Neural cell (in vitro differentiated cells): Measurements from ENCODE around the gene FLACC1. TPM values are rescaled to one million over a fixed set of nuclear protein-coding genes. Genes with fewer than 3 reads are reported as not detected.

Experiments used
- H2AFZ ChIP-seq: fragments of 200-600, 300-800 bp; sonication (generic), shearing (Covaris generic); 2 replicates; pipeline ENCODE4 v1.6.0; 2014; ENCODE audit warnings: low read depth, mild to moderate bottlenecking, antibody characterized with exemption, low read length, moderate library complexity
- H3F3A ChIP-seq: fragments of 200-600 bp; shearing (Covaris generic); 2 replicates; pipeline ENCODE4 v1.6.1; 2016; ENCODE audit warnings: mild to moderate bottlenecking, moderate library complexity, mixed read lengths, antibody characterized with exemption, low read length; ENCODE audit not compliant: insufficient read depth, poor library complexity, severe bottlenecking
- H3K27ac ChIP-seq: fragments of 200-600, 300-800 bp; sonication (generic), shearing (Covaris generic); 2 replicates; pipeline ENCODE4 v1.5.1; 2014; ENCODE audit warnings: mild to moderate bottlenecking, low read length, moderate library complexity
- H3K27me3 ChIP-seq: fragments of 300-800, 200-600 bp; sonication (generic), shearing (Covaris generic); 2 replicates; pipeline ENCODE4 v1.6.0; 2014; ENCODE audit warnings: mild to moderate bottlenecking, low read depth, low read length, moderate library complexity; ENCODE audit not compliant: insufficient read depth
- H3K36me3 ChIP-seq: fragments of 300-800, 200-600 bp; sonication (generic), shearing (Covaris generic); 2 replicates; pipeline ENCODE4 v1.5.1; 2014; ENCODE audit warnings: mild to moderate bottlenecking, antibody characterized with exemption, low read length, moderate library complexity; ENCODE audit not compliant: insufficient read depth
- H3K4me2 ChIP-seq: fragments of 300-800, 200-600 bp; sonication (generic), shearing (Covaris generic); 2 replicates; pipeline ENCODE4 v1.6.0; 2014; ENCODE audit warnings: mild to moderate bottlenecking, low read length
- H3K4me3 ChIP-seq: fragments of 300-800, 200-600 bp; sonication (generic), shearing (Covaris generic); 2 replicates; pipeline ENCODE4 v1.5.1; 2014; ENCODE audit warnings: mild to moderate bottlenecking, low read length, moderate library complexity
- H3K79me2 ChIP-seq: fragments of 200-600 bp; shearing (Covaris generic); replicated peaks from 2 replicates; pipeline ENCODE4 v1.6.0; 2014; ENCODE audit warnings: mild to moderate bottlenecking, low read length, moderate library complexity; ENCODE audit not compliant: insufficient read depth
- H3K9ac ChIP-seq: fragments of 300-800, 200-600 bp; sonication (generic), shearing (Covaris generic); 2 replicates; pipeline ENCODE4 v1.6.1; 2016; ENCODE audit warnings: mild to moderate bottlenecking, low read length, mixed read lengths
- H3K9me2 ChIP-seq: fragments of 200-600 bp; shearing (Covaris generic); 2 replicates; pipeline ENCODE4 v1.6.1; 2016; ENCODE audit warnings: mild to moderate bottlenecking, low read length, mixed read lengths; ENCODE audit not compliant: insufficient read depth
- H3K9me3 ChIP-seq: fragments of 200-600, 300-800 bp; sonication (generic), shearing (Covaris generic); 2 replicates; pipeline ENCODE4 v1.6.1; 2016; ENCODE audit warnings: mild to moderate bottlenecking, mixed run types, low read length, moderate library complexity, mixed read lengths
- H4K20me1 ChIP-seq: fragments of 200-600 bp; shearing (Covaris generic); 2 replicates; pipeline ENCODE4 v1.6.1; 2016; ENCODE audit warnings: mild to moderate bottlenecking, mixed run types; ENCODE audit not compliant: insufficient read depth
- EP300 ChIP-seq: fragments of 450-650 bp; conservative IDR thresholded peaks from 2 replicates; pipeline ENCODE4 v1.6.1; 2014; ENCODE audit warnings: antibody characterized with exemption, mild to moderate bottlenecking, moderate library complexity; ENCODE audit not compliant: poor library complexity, severe bottlenecking
- EZH2 ChIP-seq: fragments of 200-600, 300-800 bp; shearing (Covaris generic), sonication (generic); IDR thresholded peaks from 2 replicates; pipeline ENCODE4 v1.6.1; 2014; ENCODE audit warnings: antibody characterized with exemption, low read length, borderline replicate concordance, mild to moderate bottlenecking; ENCODE audit not compliant: insufficient read depth, poor library complexity, severe bottlenecking
- MXI1 ChIP-seq: fragments of 450-650 bp; conservative IDR thresholded peaks from 2 replicates; pipeline ENCODE4 v1.6.1; 2014; ENCODE audit warnings: antibody characterized with exemption, mild to moderate bottlenecking; ENCODE audit not compliant: poor library complexity, severe bottlenecking
- POLR2AphosphoS5 ChIP-seq: IDR thresholded peaks from 2 replicates; pipeline ENCODE4 v1.6.1; 2012
- RAD21 ChIP-seq: fragments of 450-650 bp; conservative IDR thresholded peaks from 2 replicates; pipeline ENCODE4 v1.6.1; 2014; ENCODE audit warnings: antibody characterized with exemption, mild to moderate bottlenecking, moderate library complexity
- SMC3 ChIP-seq: fragments of 450-650 bp; conservative IDR thresholded peaks from 2 replicates; pipeline ENCODE4 v1.6.1; 2014; ENCODE audit warnings: antibody characterized with exemption, mild to moderate bottlenecking, moderate library complexity; ENCODE audit not compliant: poor library complexity
- TAF1 ChIP-seq: IDR thresholded peaks from 2 replicates; pipeline ENCODE4 v1.6.1; 2012; ENCODE audit warnings: low read depth
- polyA plus RNA-seq: library from polyadenylated mRNA; depleted of rRNA; stranded (reverse); fragments of >200 nt; gene quantifications from 2 replicates; pipeline ENCODE4 v1.2.3, GENCODE V29; 2014
- TF ChIP-seq, protein P1 (sequence below): IDR thresholded peaks from 2 replicates; pipeline ENCODE4 v1.6.1; 2012; ENCODE audit warnings: borderline replicate concordance
- TF ChIP-seq, protein P2 (sequence below): fragments of 450-650 bp; IDR thresholded peaks from 2 replicates; pipeline ENCODE4 v1.5.1; 2014; ENCODE audit warnings: antibody characterized with exemption, mild to moderate bottlenecking, moderate library complexity; ENCODE audit not compliant: poor library complexity, severe bottlenecking

The FLACC1 gene
- polyA plus RNA-seq, 1 donor from 2014 or later = 1.8 TPM

DNA sequence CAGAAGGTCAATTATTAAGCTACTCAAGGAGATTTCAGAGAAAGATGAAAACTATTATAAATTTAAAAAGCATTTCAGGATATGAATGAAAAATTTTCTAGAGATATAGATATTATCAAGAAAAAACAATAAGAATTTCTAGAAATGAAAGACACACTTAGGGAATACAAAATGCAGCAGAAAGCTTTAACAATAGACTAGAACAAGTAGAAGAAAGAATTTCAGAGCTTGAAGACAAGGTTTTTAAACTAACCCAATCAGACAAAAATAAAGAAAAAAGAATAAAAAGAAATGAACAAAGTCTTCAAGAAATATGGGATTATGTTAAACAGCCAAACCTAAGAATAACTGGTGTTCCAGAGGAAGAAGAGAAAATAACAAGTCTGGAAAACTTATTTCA, 34.4 kb downstream of the FLACC1 start:
- Histone ChIP-seq H3K27ac (no peak overlapping the region), H3K9me3 (no peaks in the 10 kb centered on the region), H3K4me2 (no peak overlapping the region), H3K9me2 (no peaks in the 10 kb centered on the region), H4K20me1 (no peaks in the 10 kb centered on the region), H2AFZ (no peak overlapping the region), H3K27me3 (no peaks in the 10 kb centered on the region), H3K4me3 (no peak overlapping the region), H3K9ac (no peak overlapping the region), H3F3A (no peaks in the 10 kb centered on the region), H3K36me3 (no peaks in the 10 kb centered on the region), H3K79me2 (no peaks in the 10 kb centered on the region)
- no peak for TF ChIP-seq MXI1
- TF ChIP-seq RAD21 = no peak
- TF ChIP-seq SMC3 = no peak
- TF ChIP-seq POLR2AphosphoS5 = no peak
- TF ChIP-seq EP300 = no peak
- no peak for TF ChIP-seq TAF1
- TF ChIP-seq EZH2 = no peak
- TF ChIP-seq, protein P1, sequence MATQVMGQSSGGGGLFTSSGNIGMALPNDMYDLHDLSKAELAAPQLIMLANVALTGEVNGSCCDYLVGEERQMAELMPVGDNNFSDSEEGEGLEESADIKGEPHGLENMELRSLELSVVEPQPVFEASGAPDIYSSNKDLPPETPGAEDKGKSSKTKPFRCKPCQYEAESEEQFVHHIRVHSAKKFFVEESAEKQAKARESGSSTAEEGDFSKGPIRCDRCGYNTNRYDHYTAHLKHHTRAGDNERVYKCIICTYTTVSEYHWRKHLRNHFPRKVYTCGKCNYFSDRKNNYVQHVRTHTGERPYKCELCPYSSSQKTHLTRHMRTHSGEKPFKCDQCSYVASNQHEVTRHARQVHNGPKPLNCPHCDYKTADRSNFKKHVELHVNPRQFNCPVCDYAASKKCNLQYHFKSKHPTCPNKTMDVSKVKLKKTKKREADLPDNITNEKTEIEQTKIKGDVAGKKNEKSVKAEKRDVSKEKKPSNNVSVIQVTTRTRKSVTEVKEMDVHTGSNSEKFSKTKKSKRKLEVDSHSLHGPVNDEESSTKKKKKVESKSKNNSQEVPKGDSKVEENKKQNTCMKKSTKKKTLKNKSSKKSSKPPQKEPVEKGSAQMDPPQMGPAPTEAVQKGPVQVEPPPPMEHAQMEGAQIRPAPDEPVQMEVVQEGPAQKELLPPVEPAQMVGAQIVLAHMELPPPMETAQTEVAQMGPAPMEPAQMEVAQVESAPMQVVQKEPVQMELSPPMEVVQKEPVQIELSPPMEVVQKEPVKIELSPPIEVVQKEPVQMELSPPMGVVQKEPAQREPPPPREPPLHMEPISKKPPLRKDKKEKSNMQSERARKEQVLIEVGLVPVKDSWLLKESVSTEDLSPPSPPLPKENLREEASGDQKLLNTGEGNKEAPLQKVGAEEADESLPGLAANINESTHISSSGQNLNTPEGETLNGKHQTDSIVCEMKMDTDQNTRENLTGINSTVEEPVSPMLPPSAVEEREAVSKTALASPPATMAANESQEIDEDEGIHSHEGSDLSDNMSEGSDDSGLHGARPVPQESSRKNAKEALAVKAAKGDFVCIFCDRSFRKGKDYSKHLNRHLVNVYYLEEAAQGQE = no peak
- TF ChIP-seq, protein P2, sequence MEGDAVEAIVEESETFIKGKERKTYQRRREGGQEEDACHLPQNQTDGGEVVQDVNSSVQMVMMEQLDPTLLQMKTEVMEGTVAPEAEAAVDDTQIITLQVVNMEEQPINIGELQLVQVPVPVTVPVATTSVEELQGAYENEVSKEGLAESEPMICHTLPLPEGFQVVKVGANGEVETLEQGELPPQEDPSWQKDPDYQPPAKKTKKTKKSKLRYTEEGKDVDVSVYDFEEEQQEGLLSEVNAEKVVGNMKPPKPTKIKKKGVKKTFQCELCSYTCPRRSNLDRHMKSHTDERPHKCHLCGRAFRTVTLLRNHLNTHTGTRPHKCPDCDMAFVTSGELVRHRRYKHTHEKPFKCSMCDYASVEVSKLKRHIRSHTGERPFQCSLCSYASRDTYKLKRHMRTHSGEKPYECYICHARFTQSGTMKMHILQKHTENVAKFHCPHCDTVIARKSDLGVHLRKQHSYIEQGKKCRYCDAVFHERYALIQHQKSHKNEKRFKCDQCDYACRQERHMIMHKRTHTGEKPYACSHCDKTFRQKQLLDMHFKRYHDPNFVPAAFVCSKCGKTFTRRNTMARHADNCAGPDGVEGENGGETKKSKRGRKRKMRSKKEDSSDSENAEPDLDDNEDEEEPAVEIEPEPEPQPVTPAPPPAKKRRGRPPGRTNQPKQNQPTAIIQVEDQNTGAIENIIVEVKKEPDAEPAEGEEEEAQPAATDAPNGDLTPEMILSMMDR = no peak

DNA sequence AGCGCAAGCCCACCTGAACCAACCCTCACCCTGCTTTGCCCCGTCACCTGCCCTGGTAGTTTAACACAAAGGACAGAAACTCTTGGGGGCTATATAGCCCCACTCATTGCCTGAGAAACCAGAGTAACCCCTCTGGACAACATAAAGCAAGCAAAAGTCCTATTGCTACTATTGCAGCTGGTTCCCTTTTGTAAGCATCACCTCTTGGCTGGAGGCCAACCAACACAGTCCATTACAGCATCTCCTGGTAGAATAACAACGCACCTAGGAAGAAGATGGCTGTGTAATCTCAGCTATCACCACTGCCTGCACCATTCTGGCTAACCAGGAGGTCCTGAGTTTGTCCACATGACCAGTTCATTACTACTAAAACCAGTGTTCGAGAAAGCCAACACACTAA, 36.4 kb downstream of the FLACC1 start:
- Histone ChIP-seq H3F3A (no peaks in the 10 kb centered on the region), H3K9me3 (no peaks in the 10 kb centered on the region), H3K4me2 (no peak overlapping the region), H3K79me2 (no peaks in the 10 kb centered on the region), H3K27ac (no peak overlapping the region), H3K36me3 (no peaks in the 10 kb centered on the region), H4K20me1 (no peaks in the 10 kb centered on the region), H3K9ac (no peak overlapping the region), H3K27me3 (no peaks in the 10 kb centered on the region), H2AFZ (no peak overlapping the region), H3K9me2 (no peaks in the 10 kb centered on the region), H3K4me3 (no peak overlapping the region)
- TF ChIP-seq RAD21 = no peak
- no peak for TF ChIP-seq EZH2
- TF ChIP-seq, protein P1 = no peak
- TF ChIP-seq, protein P2 = no peak
- no peak for TF ChIP-seq EP300
- TF ChIP-seq POLR2AphosphoS5 = no peak
- TF ChIP-seq TAF1 = no peak
- no peak for TF ChIP-seq SMC3
